B cell (primary cell): ENCODE results near the gene TMEM26. TPM values are rescaled to one million over a fixed set of nuclear protein-coding genes. Genes with fewer than 3 reads are reported as not detected.
"Not testable (repeated sequence)": the region's sequence is repeated elsewhere in the genome, so short reads cannot be mapped to it uniquely, and the experiment has no call there.

ENCODE experiments used
- ATAC-seq: fragments of 200-7000 bp; cut with Tn5 transposase; one replicate; pipeline ENCODE4 v1.10.0; 2021; ENCODE audit warnings: low read depth, mild to moderate bottlenecking, moderate number of reproducible peaks, moderate library complexity
- CTCF ChIA-PET: fragments of 350-600 bp; sonication (Branson Sonifier 250); formaldehyde crosslinking; loops from one replicate; lab custom pipeline; 2021; ENCODE audit warnings: antibody characterized with exemption, inconsistent platforms; lab: Charles Lee
- POLR2A ChIA-PET: fragments of 350-600 bp; sonication (Branson Sonifier 250); formaldehyde crosslinking; loops from one replicate; lab custom pipeline; 2021; ENCODE audit warnings: antibody characterized with exemption; lab: Charles Lee
- DNase-seq: peaks from one replicate; pipeline ENCODE4 v3.0.0; 2013
- H2AFZ ChIP-seq: 2 replicates; pipeline ENCODE4 v1.6.1; 2012; ENCODE audit warnings: mild to moderate bottlenecking, low read depth, low read length; ENCODE audit not compliant: insufficient read depth, poor library complexity, severe bottlenecking
- H3K27ac ChIP-seq, 2 donors: 1 replicate in 1 of 2; 2 replicates in 1 of 2; pipeline ENCODE4 v1.5.1; 2012 to 2013; ENCODE audit warnings: low read length in 2 of 2, mild to moderate bottlenecking in 2 of 2, moderate library complexity in 1 of 2
- H3K27me3 ChIP-seq, 4 experiments: fragments of 200-600 bp in 1 of 4; sonication (generic) in 1 of 4; replicated peaks in 1 of 4; 1 replicate in 2 of 4; 2 replicates in 2 of 4; pipeline versions ENCODE4 v1.6.1 to v1.7.0; 2013 to 2016; ENCODE audit warnings: low read length in 3 of 4, mild to moderate bottlenecking in 2 of 4, mixed read lengths in 1 of 4, moderate library complexity in 1 of 4; ENCODE audit not compliant: insufficient read depth in 4 of 4, control insufficient read depth in 3 of 4; ENCODE audit errors: control extremely low read depth in 1 of 4
- H3K36me3 ChIP-seq, 2 experiments: replicated peaks in 1 of 2; 1 replicate in 1 of 2; 2 replicates in 1 of 2; pipeline versions ENCODE4 v1.6.1 to v1.7.1; 2013; ENCODE audit warnings: low read length in 1 of 2; ENCODE audit not compliant: insufficient read depth in 2 of 2, control insufficient read depth in 1 of 2; ENCODE audit errors: control extremely low read depth in 1 of 2, extremely low read depth in 1 of 2
- H3K4me1 ChIP-seq, 2 donors: fragments of 200-600 bp in 1 of 2; sonication (generic) in 1 of 2; 1 replicate in 1 of 2; 2 replicates in 1 of 2; pipeline versions ENCODE4 v1.5.1 to v1.6.1; 2013 to 2017; ENCODE audit warnings: low read length in 2 of 2; ENCODE audit not compliant: control insufficient read depth in 2 of 2, insufficient read depth in 2 of 2
- H3K4me2 ChIP-seq: replicated peaks from 2 replicates; pipeline ENCODE3; 2012; ENCODE audit warnings: mild to moderate bottlenecking, low read depth, low read length; ENCODE audit not compliant: poor library complexity, severe bottlenecking
- H3K4me3 ChIP-seq, 5 experiments: fragments of 200-600 bp in 1 of 5; sonication (generic) in 1 of 5; 1 replicate in 3 of 5; 2 replicates in 2 of 5; pipeline versions ENCODE4 v1.5.1 to v1.7.0; 2011 to 2016; ENCODE audit warnings: low read length in 4 of 5, mild to moderate bottlenecking in 4 of 5, low read depth in 2 of 5, control low read depth in 1 of 5, moderate library complexity in 1 of 5; ENCODE audit not compliant: insufficient read depth in 1 of 5; ENCODE audit errors: control extremely low read depth in 1 of 5, extremely low read depth in 1 of 5
- H3K79me2 ChIP-seq: fragments of 200-600 bp; sonication (generic); one replicate; pipeline ENCODE4 v1.6.0; 2016; ENCODE audit warnings: low read length; ENCODE audit not compliant: control insufficient read depth, insufficient read depth
- H3K9ac ChIP-seq: fragments of 200-600 bp; sonication (generic); 2 replicates; pipeline ENCODE4 v1.6.1; 2017; ENCODE audit warnings: mild to moderate bottlenecking, low read length, moderate library complexity
- H3K9me3 ChIP-seq, 3 donors: one replicate each; pipeline versions ENCODE4 v1.6.1 to v1.7.1; 2013; ENCODE audit warnings: low read length in 2 of 3; ENCODE audit not compliant: control insufficient read depth in 2 of 3, insufficient read depth in 1 of 3; ENCODE audit errors: control extremely low read depth in 1 of 3
- H4K20me1 ChIP-seq: 2 replicates; pipeline ENCODE4 v1.6.0; 2012; ENCODE audit warnings: mild to moderate bottlenecking, low read length; ENCODE audit not compliant: insufficient read depth, control insufficient read depth, poor library complexity, severe bottlenecking
- H3K27ac Mint-ChIP-seq: one replicate; pipeline ENCODE4 v1.8.0; 2021; ENCODE audit warnings: mixed read lengths
- H3K27me3 Mint-ChIP-seq: one replicate; pipeline ENCODE4 v1.8.0; 2021; ENCODE audit warnings: mixed read lengths
- H3K4me1 Mint-ChIP-seq: one replicate; pipeline ENCODE4 v1.8.0; 2021; ENCODE audit warnings: mixed read lengths
- H3K4me3 Mint-ChIP-seq: one replicate; pipeline ENCODE4 v1.8.0; 2021; ENCODE audit warnings: mixed read lengths
- H3K9me3 Mint-ChIP-seq: one replicate; pipeline ENCODE4 v1.8.0; 2022; ENCODE audit warnings: mixed read lengths; ENCODE audit not compliant: insufficient read depth
- EZH2 ChIP-seq: IDR thresholded peaks from 2 replicates; pipeline ENCODE4 v1.6.1; 2012; ENCODE audit warnings: borderline replicate concordance, low read depth, mild to moderate bottlenecking, moderate library complexity, low read length; ENCODE audit not compliant: insufficient read depth, poor library complexity, severe bottlenecking
- WGBS: methylation state at CpG from one replicate; pipeline ENCODE4 v1.1.5; 2013; ENCODE audit warnings: missing lambda C conversion rate; ENCODE audit not compliant: insufficient coverage; 5-methylcytosine and 5-hydroxymethylcytosine counted together
- intact Hi-C: fragments of 100-400 bp; cut with micrococcal nuclease; formaldehyde crosslinking; loops from one replicate; pipeline ENCODE4 v1.10.0; 2022
- polyA plus RNA-seq: library from polyadenylated mRNA; depleted of rRNA; stranded (reverse); fragments of >200 nt; gene quantifications from 2 replicates; pipeline ENCODE4 v1.2.3, GENCODE V29; 2012
- total RNA-seq, 2 donors: library from RNA; stranded (reverse); fragments of 120-200 nt in 1 of 2; gene quantifications; 1 replicate in 1 of 2; 2 replicates in 1 of 2; pipeline versions ENCODE4 v1.2.3 to v1.2.4, GENCODE V29; 2013 to 2022
- TF ChIP-seq, protein P1 (sequence below): fragments of 200-600 bp; IDR thresholded peaks from one replicate; pipeline ENCODE4 v1.8.0; 2022; ENCODE audit warnings: antibody characterized with exemption, mild to moderate bottlenecking

Gene TMEM26
- total and polyA plus RNA-seq, 2 donors (not counting 1 experiment from before 2014, with no cell fraction given) = not detected

DNA sequence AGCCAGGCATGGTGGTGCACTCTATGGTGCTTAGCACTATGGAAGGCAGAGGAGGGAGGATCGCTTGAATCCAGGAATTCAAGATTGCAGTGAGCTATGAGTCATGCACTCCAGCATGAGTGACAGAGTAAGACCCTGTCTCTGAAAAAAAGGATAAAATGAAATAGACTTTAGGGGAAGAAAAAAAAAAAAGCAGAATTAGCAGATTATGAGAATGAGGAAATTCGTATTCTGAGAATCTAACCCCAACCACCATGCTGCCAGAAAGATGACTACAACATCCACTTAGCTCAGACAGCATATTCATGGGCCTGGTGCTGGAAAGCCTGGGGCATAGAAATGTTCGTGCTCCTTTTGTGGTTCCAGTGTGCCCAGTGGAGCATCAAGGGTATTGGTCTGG is 63.3 kb downstream of the TMEM26 start:
- H3K36me3 ChIP-seq = no peaks in the 10 kb centered on the region
- TF ChIP-seq, protein P1, sequence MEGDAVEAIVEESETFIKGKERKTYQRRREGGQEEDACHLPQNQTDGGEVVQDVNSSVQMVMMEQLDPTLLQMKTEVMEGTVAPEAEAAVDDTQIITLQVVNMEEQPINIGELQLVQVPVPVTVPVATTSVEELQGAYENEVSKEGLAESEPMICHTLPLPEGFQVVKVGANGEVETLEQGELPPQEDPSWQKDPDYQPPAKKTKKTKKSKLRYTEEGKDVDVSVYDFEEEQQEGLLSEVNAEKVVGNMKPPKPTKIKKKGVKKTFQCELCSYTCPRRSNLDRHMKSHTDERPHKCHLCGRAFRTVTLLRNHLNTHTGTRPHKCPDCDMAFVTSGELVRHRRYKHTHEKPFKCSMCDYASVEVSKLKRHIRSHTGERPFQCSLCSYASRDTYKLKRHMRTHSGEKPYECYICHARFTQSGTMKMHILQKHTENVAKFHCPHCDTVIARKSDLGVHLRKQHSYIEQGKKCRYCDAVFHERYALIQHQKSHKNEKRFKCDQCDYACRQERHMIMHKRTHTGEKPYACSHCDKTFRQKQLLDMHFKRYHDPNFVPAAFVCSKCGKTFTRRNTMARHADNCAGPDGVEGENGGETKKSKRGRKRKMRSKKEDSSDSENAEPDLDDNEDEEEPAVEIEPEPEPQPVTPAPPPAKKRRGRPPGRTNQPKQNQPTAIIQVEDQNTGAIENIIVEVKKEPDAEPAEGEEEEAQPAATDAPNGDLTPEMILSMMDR = no peak
- no peak for TF ChIP-seq EZH2
- WGBS = 91% methylated on average over 1 of the region's 3 CpGs
- H3K4me3 ChIP-seq = no peak overlapping the region
- H3K27me3 ChIP-seq = no peaks in the 10 kb centered on the region
- Mint-ChIP-seq H3K9me3 (peaks cover 6% of the 10 kb centered on the region), H3K27me3 (peaks cover 3% of the 10 kb centered on the region), H3K27ac (no peak overlapping the region), H3K4me1 (peaks cover 8% of the 10 kb centered on the region), H3K4me3 (no peak overlapping the region)
- peaks cover 0 to 3% of the 10 kb centered on the region in 2 donors for H3K4me1 ChIP-seq
- no peaks in the 10 kb centered on the region for H4K20me1 ChIP-seq
- intact Hi-C loops = loop anchor here (10.0 kb wide), 1 partner anchor 1155 kb away; no protein-coding TSS in a partner anchor
- H3K27ac ChIP-seq = no peak overlapping the region
- no peaks in the 10 kb centered on the region for H3K9me3 ChIP-seq
- no peak for DNase-seq
- no peak for ATAC-seq
- POLR2A ChIA-PET = no interaction called here
- no peak overlapping the region for H3K9ac ChIP-seq
- H2AFZ ChIP-seq = no peak overlapping the region
- no peak overlapping the region for H3K4me2 ChIP-seq
- no peaks in the 10 kb centered on the region for H3K79me2 ChIP-seq
- CTCF ChIA-PET = no interaction called here

DNA sequence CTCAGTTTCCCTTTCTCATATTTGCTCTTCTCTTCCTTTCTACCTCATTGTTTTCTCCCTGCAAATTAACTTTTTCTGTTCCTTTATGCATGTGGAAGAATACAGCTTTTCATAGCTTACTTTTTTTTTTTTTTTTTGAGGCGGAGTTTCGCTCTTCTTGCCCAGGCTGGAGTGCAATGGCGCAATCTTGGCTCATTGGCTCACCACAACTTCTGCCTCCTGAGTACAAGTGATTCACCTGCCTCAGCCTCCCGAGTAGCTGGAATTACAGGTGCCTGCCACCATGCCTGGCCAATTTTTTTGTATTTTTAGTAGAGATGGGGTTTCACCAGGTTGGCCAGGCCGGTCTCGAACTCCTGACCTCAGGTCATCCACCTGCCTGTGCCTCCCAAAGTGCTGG is 64.2 kb downstream of the TMEM26 start:
- H3K27ac ChIP-seq, H3K9ac ChIP-seq, H3K4me2 ChIP-seq, H3K4me1 Mint-ChIP-seq, H3K27ac Mint-ChIP-seq, ATAC-seq, H3K9me3 ChIP-seq, H4K20me1 ChIP-seq, H3K27me3 ChIP-seq, H3K4me3 ChIP-seq, H3K79me2 ChIP-seq, H3K9me3 Mint-ChIP-seq, DNase-seq, H3K36me3 ChIP-seq, H3K27me3 Mint-ChIP-seq, H2AFZ ChIP-seq, H3K4me3 Mint-ChIP-seq, H3K4me1 ChIP-seq, POLR2A ChIA-PET, CTCF ChIA-PET, intact Hi-C loops: not testable (repeated sequence)
- WGBS = 87% methylated on average over 3 of the region's 6 CpGs
